Gastroesophageal sphincter (tissue), 4 donors: ENCODE measurements around the gene BLTP2. TPM values are rescaled to one million over a fixed set of nuclear protein-coding genes. Genes with fewer than 3 reads are reported as not detected.

Source experiments
- ATAC-seq: fragments of 150-250 bp; one replicate; pipeline ENCODE4 v1.9.1; 2016; ENCODE audit warnings: mild to moderate bottlenecking, moderate library complexity
- H3K27ac ChIP-seq, 4 donors: fragments of 200-600 bp; sonication (generic) in 3 of 4; 1 replicate in 3 of 4; 2 replicates in 1 of 4; pipeline ENCODE4 v1.5.1; 2016 to 2019
- H3K27me3 ChIP-seq: fragments of 200-600 bp; sonication (generic); one replicate; pipeline ENCODE4 v1.5.1; 2019
- H3K36me3 ChIP-seq, 2 donors: fragments of 200-600 bp; sonication (generic); one replicate each; pipeline ENCODE4 v1.5.1; 2019; ENCODE audit warnings: control low read depth in 1 of 2
- H3K4me1 ChIP-seq, 3 donors: fragments of 200-600 bp; sonication (generic); 1 replicate in 2 of 3; 2 replicates in 1 of 3; pipeline ENCODE4 v1.5.1; 2016 to 2019; ENCODE audit warnings: control low read depth in 2 of 3
- H3K4me3 ChIP-seq, 2 donors: fragments of 200-600 bp; sonication (generic); one replicate each; pipeline ENCODE4 v1.5.1; 2019; ENCODE audit warnings: mild to moderate bottlenecking in 1 of 2, moderate library complexity in 1 of 2
- H3K9me3 ChIP-seq, 3 donors: fragments of 200-600 bp; sonication (generic); one replicate each; pipeline ENCODE4 v1.5.1; 2017 to 2019; ENCODE audit warnings: control low read depth in 2 of 3
- EP300 ChIP-seq: sonication (generic); formaldehyde crosslinking; IDR thresholded peaks from one replicate; pipeline ENCODE4 v1.6.1; 2017; ENCODE audit warnings: antibody characterized with exemption, mild to moderate bottlenecking
- POLR2A ChIP-seq, 2 donors: fragments of 450-650 bp; IDR thresholded peaks; one replicate each; pipeline ENCODE4 v1.6.1; 2017; ENCODE audit warnings: antibody characterized with exemption in 2 of 2, mild to moderate bottlenecking in 2 of 2, moderate library complexity in 1 of 2
- POLR2AphosphoS5 ChIP-seq: sonication (generic); formaldehyde crosslinking; IDR thresholded peaks from one replicate; pipeline ENCODE4 v1.6.1; 2017; ENCODE audit warnings: antibody characterized with exemption
- WGBS, 2 donors: methylation state at CpG; one replicate each; pipeline ENCODE4 v1.1.5; 2018; ENCODE audit warnings: low coverage in 1 of 2; 5-methylcytosine and 5-hydroxymethylcytosine counted together
- total RNA-seq, 4 donors: library from RNA; depleted of rRNA; stranded (reverse); fragments of >200 nt; gene quantifications; one replicate each; pipeline ENCODE4 v1.1.0, GENCODE V29; 2016
- TF ChIP-seq, protein P1 (sequence below), 4 experiments: fragments of 200-600 bp in 2 of 4; fragments of 450-650 bp in 2 of 4; sonication (generic) in 1 of 4; IDR thresholded peaks; one replicate each; pipeline ENCODE4 v1.5.1; 2017 to 2019; ENCODE audit warnings: antibody characterized with exemption in 4 of 4, mild to moderate bottlenecking in 2 of 4, moderate library complexity in 2 of 4

BLTP2 gene
- total RNA-seq, 4 donors from 2014 or later, result 97.5 to 116 (median 106) TPM

- Histone ChIP-seq H3K27me3 (no peaks in the 10 kb centered on the region), H3K27ac (peak overlapping the region in 1 of 4 donors; percentile 4), H3K4me1 (peaks cover 5 to 27% (median 6%) of the 10 kb centered on the region in 3 donors), H3K9me3 (no peaks in the 10 kb centered on the region), H3K36me3 (peaks cover 0 to 53% of the 10 kb centered on the region in 2 donors), H3K4me3 (no peak overlapping the region)
- TF ChIP-seq POLR2A (IDR thresholded peaks at IDR 0.05) (no peak), EP300 (no peak), POLR2AphosphoS5 (no peak)
- TF ChIP-seq, protein P1, sequence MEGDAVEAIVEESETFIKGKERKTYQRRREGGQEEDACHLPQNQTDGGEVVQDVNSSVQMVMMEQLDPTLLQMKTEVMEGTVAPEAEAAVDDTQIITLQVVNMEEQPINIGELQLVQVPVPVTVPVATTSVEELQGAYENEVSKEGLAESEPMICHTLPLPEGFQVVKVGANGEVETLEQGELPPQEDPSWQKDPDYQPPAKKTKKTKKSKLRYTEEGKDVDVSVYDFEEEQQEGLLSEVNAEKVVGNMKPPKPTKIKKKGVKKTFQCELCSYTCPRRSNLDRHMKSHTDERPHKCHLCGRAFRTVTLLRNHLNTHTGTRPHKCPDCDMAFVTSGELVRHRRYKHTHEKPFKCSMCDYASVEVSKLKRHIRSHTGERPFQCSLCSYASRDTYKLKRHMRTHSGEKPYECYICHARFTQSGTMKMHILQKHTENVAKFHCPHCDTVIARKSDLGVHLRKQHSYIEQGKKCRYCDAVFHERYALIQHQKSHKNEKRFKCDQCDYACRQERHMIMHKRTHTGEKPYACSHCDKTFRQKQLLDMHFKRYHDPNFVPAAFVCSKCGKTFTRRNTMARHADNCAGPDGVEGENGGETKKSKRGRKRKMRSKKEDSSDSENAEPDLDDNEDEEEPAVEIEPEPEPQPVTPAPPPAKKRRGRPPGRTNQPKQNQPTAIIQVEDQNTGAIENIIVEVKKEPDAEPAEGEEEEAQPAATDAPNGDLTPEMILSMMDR (IDR thresholded peaks at IDR 0.05), result no peak
- no peak for ATAC-seq
- WGBS, 2 donors, result 69 to 80% methylated on average over 1 to 2 of the region's 2 CpGs
These were observed 3.7 kb upstream of the BLTP2 start for GRCh38 chr17:28648698-28649097.

DNA sequence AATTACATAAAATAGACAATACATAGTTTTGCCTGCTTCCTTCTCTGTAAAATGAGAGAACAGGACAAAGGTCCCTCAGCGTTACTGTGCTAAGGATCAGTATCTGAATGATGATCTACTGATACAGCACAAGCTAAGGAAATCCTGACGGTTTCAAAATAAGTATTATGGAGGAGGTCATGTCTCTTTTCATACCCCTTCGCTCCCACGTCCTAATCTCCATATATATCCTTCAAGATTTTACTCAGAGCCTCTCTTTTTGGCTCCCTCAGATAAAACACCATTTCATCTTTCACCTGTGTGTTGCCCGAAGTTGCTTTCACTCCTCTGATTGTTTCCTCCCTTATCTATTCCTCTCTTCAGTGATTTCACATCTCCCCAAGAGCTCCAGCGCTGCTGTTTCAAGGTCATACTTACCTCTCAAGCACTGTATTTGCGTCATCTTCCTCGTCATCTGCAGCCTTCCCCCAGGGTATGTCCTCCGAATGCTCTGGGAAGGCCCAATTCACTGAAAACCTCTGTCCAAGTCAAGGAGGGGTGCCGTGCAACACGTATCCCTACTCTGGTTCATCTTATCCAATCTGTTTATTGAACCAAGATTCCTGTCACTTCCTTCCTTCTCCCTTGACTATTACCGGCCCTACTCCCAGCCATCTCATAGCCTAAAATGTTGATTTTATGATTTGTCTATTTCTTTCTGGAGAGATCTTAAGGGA, 1.2 kb upstream of the BLTP2 start:
- Histone ChIP-seq H3K36me3 (peaks cover 0 to 55% of the 10 kb centered on the region in 2 donors), H3K4me1 (peaks cover 6 to 42% (median 8%) of the 10 kb centered on the region in 3 donors), H3K4me3 (peak overlapping the region; percentile 14 to 82), H3K27ac (peak overlapping the region; percentile 77 to 98 (median 92)), H3K27me3 (no peaks in the 10 kb centered on the region), H3K9me3 (no peaks in the 10 kb centered on the region)
- WGBS, 2 donors, result 50 to 60% methylated on average over 7 to 12 of the region's 12 CpGs
- ATAC-seq, result no peak
- TF ChIP-seq POLR2A (IDR thresholded peaks at IDR 0.05) (no peak), POLR2AphosphoS5 (no peak), EP300 (no peak)
- TF ChIP-seq, protein P1 (IDR thresholded peaks at IDR 0.05), result no peak

- Histone ChIP-seq H3K27ac (peak overlapping the region; percentile 71 to 98 (median 92)), H3K4me3 (peak overlapping the region; percentile 78 to 82), H3K27me3 (no peaks in the 10 kb centered on the region), H3K36me3 (peaks cover 0 to 55% of the 10 kb centered on the region in 2 donors), H3K4me1 (peaks cover 6 to 42% (median 8%) of the 10 kb centered on the region in 3 donors), H3K9me3 (no peaks in the 10 kb centered on the region)
- ATAC-seq, result no peak
- WGBS, 2 donors, result 18 to 24% methylated on average over 8 of the region's 8 CpGs
- TF ChIP-seq, protein P1 (IDR thresholded peaks at IDR 0.05), result no peak
- TF ChIP-seq POLR2AphosphoS5 (no peak), POLR2A (IDR thresholded peaks at IDR 0.05) (no peak), EP300 (no peak)
These were observed 600 bp upstream of the BLTP2 start for GRCh38 chr17:28645576-28645939.

- peaks cover 6 to 42% (median 8%) of the 10 kb centered on the region in 3 donors for H3K4me1 ChIP-seq
- WGBS, 2 donors, result 0 to 7% methylated on average over 3 to 12 of the region's 18 CpGs
- no peaks in the 10 kb centered on the region for H3K9me3 ChIP-seq
- peak; percentile 27 for TF ChIP-seq POLR2AphosphoS5
- no peak for TF ChIP-seq EP300
- TF ChIP-seq, protein P1 (IDR thresholded peaks at IDR 0.05), result peak; percentile 20 to 54 (median 43)
- H3K36me3 ChIP-seq, result peaks cover 0 to 56% of the 10 kb centered on the region in 2 donors
- peak overlapping the region; percentile 78 to 82 for H3K4me3 ChIP-seq
- peak overlapping the region; percentile 87 to 98 (median 92) for H3K27ac ChIP-seq
- no peaks in the 10 kb centered on the region for H3K27me3 ChIP-seq
- ATAC-seq, result no peak
These were observed 773 bp downstream of the BLTP2 start for GRCh38 chr17:28643983-28644786.
